Peyer's patch (tissue), 4 donors: ENCODE results near the gene SCAP. TPM values are rescaled to one million over a fixed set of nuclear protein-coding genes. Genes with fewer than 3 reads are reported as not detected.

ENCODE experiments used
- DNase-seq, 3 donors: peaks; one replicate each; pipeline ENCODE4 v3.0.0-alpha.2; 2017 to 2019
- H3K27ac ChIP-seq, 4 donors: fragments of 200-600 bp; sonication (generic); one replicate each; pipeline ENCODE4 v1.5.1; 2016 to 2019
- H3K27me3 ChIP-seq, 2 donors: fragments of 200-600 bp; sonication (generic); one replicate each; pipeline ENCODE4 v1.5.1; 2019
- H3K36me3 ChIP-seq, 3 donors: fragments of 200-600 bp; sonication (generic); one replicate each; pipeline ENCODE4 v1.5.1; 2016 to 2019
- H3K4me1 ChIP-seq, 4 donors: fragments of 200-600 bp; sonication (generic); one replicate each; pipeline ENCODE4 v1.5.1; 2016 to 2019
- H3K4me3 ChIP-seq, 4 donors: fragments of 200-600 bp; sonication (generic); 1 replicate in 3 of 4; 2 replicates in 1 of 4; pipeline ENCODE4 v1.5.1; 2016 to 2019; ENCODE audit warnings: mild to moderate bottlenecking in 1 of 4
- H3K9me3 ChIP-seq, 4 donors: fragments of 200-600 bp; sonication (generic); one replicate each; pipeline ENCODE4 v1.5.1; 2016 to 2019; ENCODE audit warnings: mild to moderate bottlenecking in 1 of 4
- POLR2A ChIP-seq, 2 donors: fragments of 450-650 bp; IDR thresholded peaks; one replicate each; pipeline ENCODE4 v1.5.1; 2017; ENCODE audit warnings: antibody characterized with exemption in 2 of 2, mild to moderate bottlenecking in 2 of 2, moderate library complexity in 2 of 2
- total RNA-seq, 4 donors: library from RNA; depleted of rRNA; stranded (reverse); fragments of >200 nt; gene quantifications; one replicate each; pipeline ENCODE4 v1.1.0, GENCODE V29; 2016
- TF ChIP-seq, protein P1 (sequence below), 6 experiments: fragments of 450-650 bp in 4 of 6; fragments of 200-600 bp in 2 of 6; sonication (generic) in 1 of 6; IDR thresholded peaks; one replicate each; pipeline ENCODE4 v1.5.1; 2017 to 2019; ENCODE audit warnings: antibody characterized with exemption in 6 of 6, mild to moderate bottlenecking in 3 of 6, moderate library complexity in 1 of 6

Gene SCAP
- total RNA-seq, 4 donors from 2014 or later, result 111 to 257 (median 207) TPM

DNA sequence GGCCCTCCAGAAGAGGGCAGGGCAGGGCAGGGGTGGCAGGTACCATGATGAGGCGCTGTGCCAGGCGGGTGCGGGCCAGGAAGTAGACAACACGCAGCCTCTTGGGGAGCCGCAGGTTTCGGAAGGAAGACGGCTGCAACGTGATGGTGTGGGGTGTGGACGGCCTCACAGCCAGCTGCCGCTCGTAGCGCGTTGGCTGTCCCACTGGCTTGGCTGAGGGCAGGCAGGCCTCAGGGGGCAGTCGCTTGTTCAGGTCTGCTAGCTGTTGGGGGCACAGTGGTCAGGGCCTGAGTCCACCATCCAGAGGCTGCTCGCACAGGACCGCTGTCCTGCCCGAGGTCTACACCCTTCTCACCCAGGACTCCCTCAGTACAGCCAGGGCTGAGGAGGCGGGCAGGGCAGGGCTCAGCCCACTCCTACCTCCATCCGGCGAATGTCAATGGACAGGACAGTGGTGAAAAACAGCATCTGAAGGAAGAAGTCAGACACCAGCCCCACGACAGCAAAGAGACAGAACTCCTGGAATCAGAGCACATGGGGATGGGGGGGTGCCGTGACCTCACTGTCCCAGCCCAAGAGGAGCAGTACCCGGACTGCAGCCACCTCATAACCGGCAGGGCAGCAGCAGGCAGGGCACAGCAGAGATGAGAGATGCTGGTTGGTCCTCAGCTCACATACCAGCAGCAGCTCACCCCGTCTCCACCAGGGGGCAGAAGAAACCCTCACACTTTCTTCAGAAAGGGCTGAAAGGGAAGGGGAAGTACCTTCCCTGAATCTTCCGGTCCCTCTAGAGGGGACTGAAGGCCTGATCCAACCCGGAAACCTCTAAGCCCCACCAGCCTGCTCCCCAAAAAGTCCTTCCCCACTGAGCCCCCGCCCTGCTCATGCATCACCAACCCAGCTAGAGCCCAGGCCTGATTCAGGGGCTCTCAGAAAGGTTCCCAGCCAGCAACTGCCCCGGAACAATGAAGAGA lies 54.9 kb downstream of the SCAP start:
- Histone ChIP-seq H3K9me3 (no peaks in the 10 kb centered on the region), H3K27me3 (no peaks in the 10 kb centered on the region), H3K4me1 (peaks cover 0 to 26% (median 8%) of the 10 kb centered on the region in 4 donors), H3K36me3 (peaks cover 0 to 56% (median 0%) of the 10 kb centered on the region in 3 donors), H3K4me3 (no peak overlapping the region), H3K27ac (peak overlapping the region; percentile 31 to 72 (median 68))
- TF ChIP-seq POLR2A (IDR thresholded peaks at IDR 0.05), result peak in 1 of 2 donors; percentile 25
- TF ChIP-seq, protein P1, sequence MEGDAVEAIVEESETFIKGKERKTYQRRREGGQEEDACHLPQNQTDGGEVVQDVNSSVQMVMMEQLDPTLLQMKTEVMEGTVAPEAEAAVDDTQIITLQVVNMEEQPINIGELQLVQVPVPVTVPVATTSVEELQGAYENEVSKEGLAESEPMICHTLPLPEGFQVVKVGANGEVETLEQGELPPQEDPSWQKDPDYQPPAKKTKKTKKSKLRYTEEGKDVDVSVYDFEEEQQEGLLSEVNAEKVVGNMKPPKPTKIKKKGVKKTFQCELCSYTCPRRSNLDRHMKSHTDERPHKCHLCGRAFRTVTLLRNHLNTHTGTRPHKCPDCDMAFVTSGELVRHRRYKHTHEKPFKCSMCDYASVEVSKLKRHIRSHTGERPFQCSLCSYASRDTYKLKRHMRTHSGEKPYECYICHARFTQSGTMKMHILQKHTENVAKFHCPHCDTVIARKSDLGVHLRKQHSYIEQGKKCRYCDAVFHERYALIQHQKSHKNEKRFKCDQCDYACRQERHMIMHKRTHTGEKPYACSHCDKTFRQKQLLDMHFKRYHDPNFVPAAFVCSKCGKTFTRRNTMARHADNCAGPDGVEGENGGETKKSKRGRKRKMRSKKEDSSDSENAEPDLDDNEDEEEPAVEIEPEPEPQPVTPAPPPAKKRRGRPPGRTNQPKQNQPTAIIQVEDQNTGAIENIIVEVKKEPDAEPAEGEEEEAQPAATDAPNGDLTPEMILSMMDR (IDR thresholded peaks at IDR 0.05), result peak; percentile 89 to 97 (median 94)
- DNase-seq, result peak; percentile 87 to 95 (median 89)

DNA sequence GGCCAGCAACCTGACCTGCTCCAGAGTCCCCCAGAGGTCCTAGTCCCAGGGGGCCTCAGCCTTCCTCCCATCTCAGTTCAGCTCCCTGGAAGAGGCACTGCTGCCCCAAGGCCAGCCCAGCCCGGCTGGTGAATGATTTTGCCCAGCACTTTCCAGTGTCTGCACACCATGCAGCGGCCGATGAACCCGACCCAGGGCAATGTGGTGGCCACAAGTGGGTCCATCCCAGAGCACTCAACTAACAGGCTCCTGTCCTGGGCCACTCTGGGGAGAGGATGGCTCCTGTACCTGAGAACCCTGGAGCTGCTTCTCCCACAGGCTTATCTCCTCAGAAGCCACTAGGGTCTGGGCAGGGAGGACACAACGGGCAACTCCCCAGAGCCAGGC lies 55.7 kb downstream of the SCAP start:
- no peak for TF ChIP-seq POLR2A (IDR thresholded peaks at IDR 0.05)
- TF ChIP-seq, protein P1 (IDR thresholded peaks at IDR 0.05), result no peak
- H3K27ac ChIP-seq, result no peak overlapping the region
- no peaks in the 10 kb centered on the region for H3K9me3 ChIP-seq
- H3K36me3 ChIP-seq, result peaks cover 0 to 63% (median 0%) of the 10 kb centered on the region in 3 donors
- no peak overlapping the region for H3K4me3 ChIP-seq
- DNase-seq, result no peak
- H3K27me3 ChIP-seq, result no peaks in the 10 kb centered on the region
- peaks cover 0 to 19% (median 8%) of the 10 kb centered on the region in 4 donors for H3K4me1 ChIP-seq

DNA sequence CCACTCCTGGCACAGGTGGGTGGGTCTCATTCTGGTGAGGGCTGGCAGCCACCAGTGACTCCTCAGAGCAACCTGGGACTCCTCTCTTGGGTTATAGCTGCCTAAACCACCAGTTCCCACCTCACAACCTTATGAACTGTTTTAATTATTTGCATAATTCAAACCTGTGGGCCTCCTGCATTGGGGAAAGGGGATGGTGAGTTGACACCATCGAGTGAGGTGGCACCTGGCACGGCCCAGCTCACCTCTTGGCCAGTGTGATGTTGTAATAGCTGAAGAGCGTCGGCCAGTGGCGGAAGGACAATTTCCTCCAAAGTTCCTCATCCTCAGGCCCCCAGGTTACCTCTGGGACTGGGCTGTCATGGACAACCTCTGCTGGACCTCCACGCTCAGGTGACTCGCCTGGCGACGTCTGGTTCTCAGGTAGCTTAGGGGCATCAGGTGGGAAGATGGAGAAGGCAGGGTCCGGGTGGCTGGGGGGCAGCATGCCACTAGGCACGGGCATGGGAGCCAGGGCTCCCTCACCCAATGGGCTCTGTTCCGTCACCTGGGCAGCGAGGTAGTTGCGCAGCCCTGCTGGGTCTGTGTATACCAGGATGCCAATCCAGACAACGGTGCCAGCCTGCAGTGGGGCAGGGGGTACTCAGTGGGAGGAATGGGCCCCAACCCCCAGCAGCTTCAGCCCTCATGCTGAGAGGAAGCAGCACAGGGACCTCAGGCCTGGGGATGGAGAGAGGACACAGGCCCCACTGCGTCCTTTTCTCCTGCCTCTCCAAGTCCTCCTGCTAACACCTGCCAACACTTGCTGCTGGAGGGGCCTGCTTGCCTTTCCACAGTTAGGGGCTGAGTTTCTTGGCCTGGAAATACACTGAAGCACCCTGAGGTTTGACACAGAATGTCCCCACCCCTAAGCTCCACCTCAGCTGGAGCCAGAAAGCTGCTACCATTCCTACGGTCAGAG lies 56.4 kb downstream of the SCAP start:
- Histone ChIP-seq H3K27ac (no peak overlapping the region), H3K4me3 (no peak overlapping the region), H3K4me1 (peaks cover 0 to 17% (median 8%) of the 10 kb centered on the region in 4 donors), H3K27me3 (no peaks in the 10 kb centered on the region), H3K9me3 (no peaks in the 10 kb centered on the region), H3K36me3 (peaks cover 0 to 69% (median 0%) of the 10 kb centered on the region in 3 donors)
- DNase-seq, result no peak
- TF ChIP-seq, protein P1 (IDR thresholded peaks at IDR 0.05), result no peak

GRCh38 chr3:47418167-47419082 lies 57.3 kb downstream of the SCAP start:
- Histone ChIP-seq H3K36me3 (peaks cover 0 to 70% (median 0%) of the 10 kb centered on the region in 3 donors), H3K9me3 (no peaks in the 10 kb centered on the region), H3K4me3 (no peak overlapping the region), H3K27ac (no peak overlapping the region), H3K27me3 (no peaks in the 10 kb centered on the region), H3K4me1 (peaks cover 0 to 17% (median 8%) of the 10 kb centered on the region in 4 donors)
- peak in 1 of 3 donors; percentile 48 for DNase-seq
- TF ChIP-seq POLR2A (IDR thresholded peaks at IDR 0.05), result no peak
- TF ChIP-seq, protein P1 (IDR thresholded peaks at IDR 0.05), result no peak
